HL-60 (cell line): ENCODE measurements around the gene TBXAS1.

ENCODE experiments used
- DNase-seq, 2 experiments: peaks; one replicate each; pipeline ENCODE4 v3.0.0-alpha.2; 2010 to 2020; ENCODE audit warnings: low read depth in 1 of 2, low spot score in 1 of 2
- H3K27ac ChIP-seq: fragments of 250-450 bp; sonication (Bioruptor Pico); replicated peaks from 2 replicates; pipeline ENCODE4 v1.5.1; 2020; ENCODE audit warnings: mild to moderate bottlenecking, moderate library complexity
- H3K27me3 ChIP-seq: fragments of 250-450 bp; sonication (Bioruptor Pico); 2 replicates; pipeline ENCODE4 v1.5.1; 2021; ENCODE audit warnings: mild to moderate bottlenecking, moderate library complexity; ENCODE audit not compliant: insufficient read depth, poor library complexity, severe bottlenecking
- H3K4me3 ChIP-seq: replicated peaks from 2 replicates; pipeline ENCODE4 v1.5.1; 2011; ENCODE audit warnings: mild to moderate bottlenecking, control low read depth, low read length; ENCODE audit not compliant: insufficient read depth
- GABPA ChIP-seq: IDR thresholded peaks from 2 replicates; pipeline ENCODE4 v1.6.1; 2012; ENCODE audit warnings: low read depth
- POLR2AphosphoS5 ChIP-seq: IDR thresholded peaks from 2 replicates; pipeline ENCODE4 v1.6.1; 2012; ENCODE audit warnings: low read depth
- SPI1 ChIP-seq: IDR thresholded peaks from 2 replicates; pipeline ENCODE4 v1.6.1; 2012; ENCODE audit warnings: low read depth, mild to moderate bottlenecking, borderline replicate concordance
- TF ChIP-seq, protein P1 (sequence below): IDR thresholded peaks from one replicate; pipeline ENCODE4 v1.5.1; 2011; ENCODE audit warnings: low read length, control low read depth, inconsistent platforms; ENCODE audit not compliant: insufficient read depth
- TF ChIP-seq, protein P2 (sequence below): IDR thresholded peaks from 2 replicates; pipeline ENCODE4 v1.6.1; 2012; ENCODE audit warnings: low read depth; ENCODE audit not compliant: insufficient replicate concordance

TBXAS1 gene

DNA sequence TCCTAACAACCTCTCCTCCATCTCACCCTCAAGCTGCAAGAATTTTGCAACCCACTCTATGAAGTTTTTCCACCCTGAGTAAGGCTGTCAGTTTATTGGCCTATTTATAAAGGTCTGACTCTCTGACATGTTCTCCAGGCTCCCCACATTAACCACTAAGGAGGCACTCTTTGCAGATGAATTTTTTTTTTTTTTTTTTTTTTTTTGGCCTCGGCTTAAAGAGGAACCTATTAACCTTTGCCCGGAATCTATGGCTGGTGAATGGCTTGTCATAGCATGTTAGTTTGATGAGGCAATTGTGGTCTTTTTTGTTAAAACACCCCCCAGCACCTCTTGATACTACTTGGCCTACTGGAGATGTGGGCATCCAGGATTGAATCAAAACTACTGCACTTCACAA, 57.1 kb downstream of the TBXAS1 start:
- Histone ChIP-seq H3K27me3 (no peaks in the 10 kb centered on the region), H3K27ac (peak overlapping the region; percentile 56), H3K4me3 (no peak overlapping the region)
- peak; percentile 69 to 93 for DNase-seq
- TF ChIP-seq, protein P1, sequence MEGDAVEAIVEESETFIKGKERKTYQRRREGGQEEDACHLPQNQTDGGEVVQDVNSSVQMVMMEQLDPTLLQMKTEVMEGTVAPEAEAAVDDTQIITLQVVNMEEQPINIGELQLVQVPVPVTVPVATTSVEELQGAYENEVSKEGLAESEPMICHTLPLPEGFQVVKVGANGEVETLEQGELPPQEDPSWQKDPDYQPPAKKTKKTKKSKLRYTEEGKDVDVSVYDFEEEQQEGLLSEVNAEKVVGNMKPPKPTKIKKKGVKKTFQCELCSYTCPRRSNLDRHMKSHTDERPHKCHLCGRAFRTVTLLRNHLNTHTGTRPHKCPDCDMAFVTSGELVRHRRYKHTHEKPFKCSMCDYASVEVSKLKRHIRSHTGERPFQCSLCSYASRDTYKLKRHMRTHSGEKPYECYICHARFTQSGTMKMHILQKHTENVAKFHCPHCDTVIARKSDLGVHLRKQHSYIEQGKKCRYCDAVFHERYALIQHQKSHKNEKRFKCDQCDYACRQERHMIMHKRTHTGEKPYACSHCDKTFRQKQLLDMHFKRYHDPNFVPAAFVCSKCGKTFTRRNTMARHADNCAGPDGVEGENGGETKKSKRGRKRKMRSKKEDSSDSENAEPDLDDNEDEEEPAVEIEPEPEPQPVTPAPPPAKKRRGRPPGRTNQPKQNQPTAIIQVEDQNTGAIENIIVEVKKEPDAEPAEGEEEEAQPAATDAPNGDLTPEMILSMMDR: no peak
- TF ChIP-seq, protein P2, sequence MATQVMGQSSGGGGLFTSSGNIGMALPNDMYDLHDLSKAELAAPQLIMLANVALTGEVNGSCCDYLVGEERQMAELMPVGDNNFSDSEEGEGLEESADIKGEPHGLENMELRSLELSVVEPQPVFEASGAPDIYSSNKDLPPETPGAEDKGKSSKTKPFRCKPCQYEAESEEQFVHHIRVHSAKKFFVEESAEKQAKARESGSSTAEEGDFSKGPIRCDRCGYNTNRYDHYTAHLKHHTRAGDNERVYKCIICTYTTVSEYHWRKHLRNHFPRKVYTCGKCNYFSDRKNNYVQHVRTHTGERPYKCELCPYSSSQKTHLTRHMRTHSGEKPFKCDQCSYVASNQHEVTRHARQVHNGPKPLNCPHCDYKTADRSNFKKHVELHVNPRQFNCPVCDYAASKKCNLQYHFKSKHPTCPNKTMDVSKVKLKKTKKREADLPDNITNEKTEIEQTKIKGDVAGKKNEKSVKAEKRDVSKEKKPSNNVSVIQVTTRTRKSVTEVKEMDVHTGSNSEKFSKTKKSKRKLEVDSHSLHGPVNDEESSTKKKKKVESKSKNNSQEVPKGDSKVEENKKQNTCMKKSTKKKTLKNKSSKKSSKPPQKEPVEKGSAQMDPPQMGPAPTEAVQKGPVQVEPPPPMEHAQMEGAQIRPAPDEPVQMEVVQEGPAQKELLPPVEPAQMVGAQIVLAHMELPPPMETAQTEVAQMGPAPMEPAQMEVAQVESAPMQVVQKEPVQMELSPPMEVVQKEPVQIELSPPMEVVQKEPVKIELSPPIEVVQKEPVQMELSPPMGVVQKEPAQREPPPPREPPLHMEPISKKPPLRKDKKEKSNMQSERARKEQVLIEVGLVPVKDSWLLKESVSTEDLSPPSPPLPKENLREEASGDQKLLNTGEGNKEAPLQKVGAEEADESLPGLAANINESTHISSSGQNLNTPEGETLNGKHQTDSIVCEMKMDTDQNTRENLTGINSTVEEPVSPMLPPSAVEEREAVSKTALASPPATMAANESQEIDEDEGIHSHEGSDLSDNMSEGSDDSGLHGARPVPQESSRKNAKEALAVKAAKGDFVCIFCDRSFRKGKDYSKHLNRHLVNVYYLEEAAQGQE: no peak
- TF ChIP-seq GABPA (no peak), SPI1 (no peak), POLR2AphosphoS5 (0 out of 2 replicates have a peak, but pooled peaks have one; percentile 28)

DNA sequence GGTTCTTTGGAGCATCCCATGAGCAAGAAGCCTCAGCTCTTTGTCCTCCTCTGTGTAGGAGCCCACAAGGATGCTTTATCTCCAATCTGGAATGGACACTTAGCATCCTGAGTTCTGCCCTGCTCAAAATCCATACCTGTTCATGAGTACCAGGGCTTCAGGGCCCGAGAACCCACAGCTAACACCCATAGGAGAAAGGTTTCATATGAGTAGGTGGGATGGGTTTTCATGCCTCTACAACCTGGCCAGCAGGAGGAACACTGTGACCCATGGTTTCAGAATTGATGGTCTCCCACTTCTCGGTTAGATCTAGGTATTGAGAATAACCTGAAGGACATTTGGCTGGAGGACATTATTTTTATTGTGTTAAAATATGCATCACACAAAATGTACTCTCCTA, 57.8 kb downstream of the TBXAS1 start:
- TF ChIP-seq, protein P1: no peak
- TF ChIP-seq SPI1 (no peak), GABPA (no peak), POLR2AphosphoS5 (no peak)
- TF ChIP-seq, protein P2: no peak
- Histone ChIP-seq H3K4me3 (no peak overlapping the region), H3K27ac (no peak overlapping the region), H3K27me3 (no peaks in the 10 kb centered on the region)
- DNase-seq: no peak

DNA sequence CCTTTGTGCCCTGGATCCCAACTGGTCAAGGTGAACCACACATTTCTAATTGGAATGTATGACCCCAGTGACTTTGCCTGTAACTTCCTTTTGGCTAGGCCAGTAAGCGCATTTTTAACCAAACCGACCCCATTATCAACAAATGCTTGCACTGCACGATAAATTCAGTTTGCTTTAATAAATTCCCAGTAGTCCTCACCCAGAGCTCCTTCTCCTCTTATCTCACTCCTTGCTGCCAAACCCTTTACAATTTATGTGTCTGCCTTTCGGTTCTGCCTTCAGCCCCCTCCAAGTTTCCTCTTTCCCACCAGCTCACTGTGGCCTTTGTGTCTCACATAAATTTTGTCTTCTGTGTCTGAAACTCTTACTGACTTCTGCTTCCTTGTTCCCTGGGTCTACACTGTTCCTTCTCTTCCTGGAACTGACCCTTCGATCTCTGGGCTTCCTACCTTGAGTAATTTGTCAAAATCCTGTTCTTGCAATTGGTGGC, 59.0 kb downstream of the TBXAS1 start:
- no peaks in the 10 kb centered on the region for H3K27me3 ChIP-seq
- H3K4me3 ChIP-seq: no peak overlapping the region
- TF ChIP-seq SPI1 (no peak), GABPA (no peak), POLR2AphosphoS5 (no peak)
- TF ChIP-seq, protein P1: no peak
- TF ChIP-seq, protein P2: no peak
- H3K27ac ChIP-seq: 0 out of 2 replicates have a peak overlapping the region, but pooled peaks have one; percentile 17
- DNase-seq: peak in 1 of 2 experiments; percentile 10
